Neural progenitor cell (in vitro differentiated cells): ENCODE measurements around the gene SPDYE3.

Source experiments
- CTCF ChIP-seq: fragments of 200-600 bp; sonication (generic); IDR thresholded peaks from 2 replicates; pipeline ENCODE4 v1.5.1; 2017; ENCODE audit warnings: antibody characterized with exemption, mild to moderate bottlenecking
- EZH2phosphoT487 ChIP-seq: fragments of 200-600 bp; sonication (generic); IDR thresholded peaks from 2 replicates; pipeline ENCODE4 v1.6.1; 2017; ENCODE audit warnings: antibody characterized with exemption

GRCh38 chr7:100367251-100367620, 59.7 kb downstream of the SPDYE3 start:
- TF ChIP-seq CTCF (no peak), EZH2phosphoT487 (no peak)
